Dendritic cell treated with granulocyte-macrophage colony-stimulating factor and Interleukin-4, amounts not matched to agents 40 ng/mL and 50 ng/mL, for 4 days (primary cell): Measurements from ENCODE around the gene B3GNT8.
"Not testable (repeated sequence)": the region's sequence is repeated elsewhere in the genome, so short reads cannot be mapped to it uniquely, and the experiment has no call there.

ENCODE experiments used
- H3K27ac Mint-ChIP-seq: one replicate; pipeline ENCODE4 v1.8.0; 2022; ENCODE audit warnings: mild to moderate bottlenecking, mixed read lengths
- H3K27me3 Mint-ChIP-seq: one replicate; pipeline ENCODE4 v1.8.0; 2022; ENCODE audit warnings: mild to moderate bottlenecking, mixed read lengths
- H3K36me3 Mint-ChIP-seq: one replicate; pipeline ENCODE4 v1.8.0; 2022; ENCODE audit warnings: low read depth, mixed read lengths
- H3K4me1 Mint-ChIP-seq: one replicate; pipeline ENCODE4 v1.8.0; 2022; ENCODE audit warnings: low read depth, mixed read lengths
- H3K4me3 Mint-ChIP-seq: one replicate; pipeline ENCODE4 v1.8.0; 2022; ENCODE audit warnings: mild to moderate bottlenecking, moderate library complexity, mixed read lengths
- H3K9me3 Mint-ChIP-seq: one replicate; pipeline ENCODE4 v1.8.0; 2022; ENCODE audit warnings: mixed read lengths
- intact Hi-C: fragments of 100-400 bp; cut with micrococcal nuclease; formaldehyde crosslinking; loops from one replicate; pipeline ENCODE4 v1.15.0; 2022

The B3GNT8 gene

DNA sequence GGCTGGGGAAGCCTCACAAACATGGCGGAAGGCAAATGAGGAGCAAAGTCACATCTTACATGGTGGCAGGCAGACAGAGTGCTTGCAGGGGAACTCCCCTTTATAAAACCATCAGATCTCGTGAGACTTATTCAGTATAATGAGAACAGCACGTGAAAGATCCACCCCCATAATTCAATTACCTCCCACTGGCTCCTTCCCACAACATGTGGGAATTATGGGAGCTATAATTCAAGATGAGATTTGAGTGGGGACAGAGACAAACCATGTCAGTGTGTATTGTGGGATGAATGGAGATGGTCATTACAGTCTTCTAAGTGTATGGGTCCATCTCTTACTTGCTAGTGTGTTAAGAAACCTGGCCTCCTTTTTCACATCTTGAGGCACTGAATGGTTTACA, 25.2 kb downstream of the B3GNT8 start:
- Mint-ChIP-seq H3K27me3 (no peaks in the 10 kb centered on the region), H3K9me3 (no peaks in the 10 kb centered on the region), H3K27ac (no peak overlapping the region), H3K36me3 (peaks cover 52% of the 10 kb centered on the region), H3K4me1 (peaks cover 54% of the 10 kb centered on the region), H3K4me3 (no peak overlapping the region)
- intact Hi-C loops: no loop called here

DNA sequence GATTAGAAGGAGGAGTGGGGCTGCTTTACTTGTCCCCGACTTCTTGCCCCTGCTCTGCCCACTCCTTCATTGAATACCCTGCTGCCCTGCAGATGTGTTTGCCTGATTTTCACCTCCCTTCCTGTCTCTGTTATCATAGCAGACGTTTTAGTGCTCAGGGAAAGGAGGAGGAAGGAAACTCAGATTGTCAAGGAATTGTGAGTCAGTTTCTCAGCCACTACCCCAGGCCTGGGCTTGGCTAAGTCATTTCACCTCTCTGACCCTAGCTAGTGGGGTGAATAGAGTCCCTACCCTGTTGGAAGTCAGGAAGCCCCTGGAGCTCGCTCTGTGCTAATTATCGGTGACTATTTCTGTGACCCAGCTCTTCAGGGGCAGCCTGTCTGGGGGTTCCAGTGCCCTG, 25.7 kb downstream of the B3GNT8 start:
- Mint-ChIP-seq H3K36me3 (peaks cover 52% of the 10 kb centered on the region), H3K4me3 (no peak overlapping the region)

DNA sequence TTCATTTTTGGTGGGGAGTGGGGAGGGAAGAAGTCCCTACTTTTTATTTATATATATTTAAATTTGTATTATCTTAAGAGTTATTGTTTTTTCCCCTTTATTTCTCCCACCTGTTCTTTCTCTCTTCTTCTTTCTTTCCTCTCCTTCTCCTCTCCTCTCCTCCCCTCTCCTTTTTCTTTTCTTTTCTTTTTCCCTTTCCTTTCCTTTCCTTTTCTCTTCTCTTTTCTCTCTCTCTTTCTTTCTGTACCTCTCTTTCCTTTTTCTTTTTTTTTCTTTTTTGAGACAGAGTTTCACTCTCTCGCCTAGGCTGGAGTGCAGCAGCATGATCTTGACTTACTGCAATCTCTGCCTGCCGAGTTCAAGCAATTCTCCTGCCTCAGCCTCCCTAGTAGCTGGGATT, 27.6 kb downstream of the B3GNT8 start:
- Mint-ChIP-seq H3K9me3 (no peaks in the 10 kb centered on the region), H3K36me3 (peaks cover 52% of the 10 kb centered on the region), H3K27me3 (no peaks in the 10 kb centered on the region), H3K4me3 (no peak overlapping the region), H3K4me1 (peaks cover 55% of the 10 kb centered on the region), H3K27ac (peak overlapping the region; percentile 68)
- intact Hi-C loops: loop anchor here (5.0 kb wide), 1 partner anchor 33 kb away; no protein-coding TSS in a partner anchor

More for the DNA sequence above, 25.7 kb downstream of the B3GNT8 start:
- Mint-ChIP-seq H3K27ac (peak overlapping the region; percentile 27), H3K4me1 (peaks cover 52% of the 10 kb centered on the region), H3K27me3 (no peaks in the 10 kb centered on the region), H3K9me3 (no peaks in the 10 kb centered on the region)
- intact Hi-C loops: no loop called here

GRCh38 chr19:41399091-41399490, 28.1 kb downstream of the B3GNT8 start:
- intact Hi-C loops: loop anchor here (5.0 kb wide), 1 partner anchor 33 kb away; no protein-coding TSS in a partner anchor
- Mint-ChIP-seq H3K4me1 (peaks cover 55% of the 10 kb centered on the region), H3K9me3 (no peaks in the 10 kb centered on the region), H3K27ac (no peak overlapping the region), H3K36me3 (peaks cover 52% of the 10 kb centered on the region), H3K4me3 (peak overlapping the region; percentile 97), H3K27me3 (no peaks in the 10 kb centered on the region)

DNA sequence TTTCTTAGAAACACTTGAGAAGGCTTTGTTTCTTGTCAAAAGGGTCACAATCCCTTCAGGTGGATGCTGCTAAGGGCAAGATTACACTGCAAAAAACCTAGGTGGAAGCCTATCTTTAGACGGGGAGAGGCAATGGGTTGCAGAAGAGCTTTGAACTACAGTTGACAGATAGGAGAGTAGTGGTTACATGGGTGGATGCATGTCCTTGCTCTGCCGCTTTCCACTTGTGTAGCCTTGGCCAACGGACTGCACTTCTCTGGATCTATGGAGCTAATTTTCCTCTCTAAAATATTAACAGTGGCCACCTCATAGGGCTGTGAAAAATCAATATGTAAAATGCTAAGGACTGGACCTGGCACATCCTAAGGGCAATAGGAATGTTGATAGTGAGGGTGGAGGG, 28.6 kb downstream of the B3GNT8 start:
- H3K36me3 Mint-ChIP-seq: peaks cover 47% of the 10 kb centered on the region
- H3K4me1 Mint-ChIP-seq: peaks cover 59% of the 10 kb centered on the region
- no peaks in the 10 kb centered on the region for H3K27me3 Mint-ChIP-seq
- H3K27ac Mint-ChIP-seq: peak overlapping the region; percentile 93
- intact Hi-C loops: loop anchor here (5.0 kb wide), 1 partner anchor 34 kb away; no protein-coding TSS in a partner anchor
- H3K4me3 Mint-ChIP-seq: peak overlapping the region; percentile 97
- H3K9me3 Mint-ChIP-seq: no peaks in the 10 kb centered on the region

- Mint-ChIP-seq H3K36me3 (peaks cover 42% of the 10 kb centered on the region), H3K4me3 (peak overlapping the region; percentile 97), H3K4me1 (peaks cover 59% of the 10 kb centered on the region), H3K27me3 (no peaks in the 10 kb centered on the region), H3K9me3 (no peaks in the 10 kb centered on the region), H3K27ac (peak overlapping the region; percentile 93)
- intact Hi-C loops: loop anchor here (5.0 kb wide), 1 partner anchor 34 kb away; no protein-coding TSS in a partner anchor
Measured at GRCh38 chr19:41398050-41398418, 29.1 kb downstream of the B3GNT8 start.

DNA sequence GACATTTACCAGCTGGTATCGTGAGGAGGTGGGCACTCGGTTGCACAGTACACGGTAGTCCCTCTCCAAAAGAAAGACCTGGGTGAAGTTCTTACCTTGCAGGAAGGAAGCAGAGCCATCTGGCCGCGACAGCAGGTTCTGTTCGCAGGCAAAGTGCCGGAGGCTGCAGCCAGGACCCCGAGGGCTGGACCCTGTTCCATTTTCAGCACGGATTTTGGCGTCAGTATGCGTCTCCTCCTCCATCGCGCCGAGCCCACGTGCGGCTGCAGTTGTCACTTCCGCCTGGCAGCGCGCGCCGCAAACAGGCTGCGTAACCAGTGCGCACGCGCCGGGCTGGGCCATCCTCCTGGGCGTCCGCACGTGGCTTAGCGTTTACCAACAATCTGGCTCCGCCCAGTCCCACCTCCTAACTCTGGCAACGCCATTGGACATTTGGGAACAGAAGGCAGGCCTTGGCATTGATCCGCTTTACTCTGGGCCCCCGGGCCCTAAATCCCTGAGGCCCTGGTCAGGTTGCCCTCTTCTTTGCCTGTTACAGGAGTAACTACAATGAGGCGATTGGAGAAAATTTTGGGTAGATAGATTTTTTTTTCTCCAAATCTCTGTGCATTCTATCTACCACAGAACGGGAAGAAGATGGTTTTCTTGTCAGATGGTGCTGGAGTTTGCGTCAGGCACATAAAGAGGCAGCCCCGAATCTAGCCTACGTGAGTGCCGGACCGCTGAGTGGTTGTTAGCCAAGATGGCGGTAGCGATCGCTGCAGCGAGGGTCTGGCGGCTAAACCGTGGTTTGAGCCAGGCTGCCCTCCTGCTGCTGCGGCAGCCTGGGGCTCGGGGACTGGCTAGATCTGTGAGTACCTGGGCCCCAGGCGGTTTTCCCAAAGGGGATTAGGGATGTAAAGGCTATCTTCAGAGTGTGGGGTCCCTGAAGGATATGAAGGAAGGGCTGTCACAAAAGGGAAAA, 29.8 kb downstream of the B3GNT8 start, which contains the start of the genes BCKDHA and EXOSC5:
Gene BCKDHA (plus strand): TSS at position 733 of the 964 bp plus-strand sequence. CDS start 10 bp downstream, at position 743.
Gene EXOSC5 (minus strand): TSS at position 274 of the 964 bp plus-strand sequence. CDS start 31 bp downstream, at position 243.
- Mint-ChIP-seq H3K4me1 (peaks cover 55% of the 10 kb centered on the region), H3K9me3 (no peaks in the 10 kb centered on the region), H3K36me3 (peaks cover 41% of the 10 kb centered on the region), H3K27ac (peak within 1 kb of the TSS; percentile 93), H3K27me3 (no peaks in the 10 kb centered on the region), H3K4me3 (peak within 1 kb of the TSS; percentile 97)
- intact Hi-C loops: loop anchor here (1.0 to 5.0 kb wide), 3 partner anchors 33 to 46 kb away; partner anchors contain the start of gene B9D2

DNA sequence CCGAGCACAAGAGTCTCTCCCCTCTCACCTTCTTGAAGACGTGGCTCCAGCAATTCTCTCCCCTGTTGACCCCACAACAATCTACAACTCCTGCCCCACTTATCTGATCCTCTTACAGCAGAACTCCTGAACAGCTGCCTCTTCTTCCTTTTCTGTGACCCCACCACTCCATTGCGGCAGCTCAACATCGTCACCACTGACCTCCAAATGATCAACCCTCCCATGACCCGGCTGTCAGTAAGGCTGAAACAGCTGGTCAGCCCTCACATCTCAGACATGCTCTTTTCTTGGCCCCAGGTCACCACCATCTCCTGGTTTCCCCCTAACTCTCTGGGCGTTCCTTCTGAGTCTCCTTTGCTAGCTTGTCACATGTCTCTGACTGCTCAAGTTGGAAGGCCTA, 31.8 kb downstream of the B3GNT8 start:
- Mint-ChIP-seq H3K36me3 (peaks cover 45% of the 10 kb centered on the region), H3K4me3 (no peak overlapping the region), H3K27me3 (no peaks in the 10 kb centered on the region), H3K4me1 (peaks cover 41% of the 10 kb centered on the region), H3K27ac (peak overlapping the region; percentile 93), H3K9me3 (no peaks in the 10 kb centered on the region)
- intact Hi-C loops: loop anchor here (5.0 kb wide), 1 partner anchor 37 kb away; no protein-coding TSS in a partner anchor

- H3K27me3 Mint-ChIP-seq: no peaks in the 10 kb centered on the region
- H3K36me3 Mint-ChIP-seq: peaks cover 52% of the 10 kb centered on the region
- H3K27ac Mint-ChIP-seq: no peak overlapping the region
- no peak overlapping the region for H3K4me3 Mint-ChIP-seq
- no peaks in the 10 kb centered on the region for H3K9me3 Mint-ChIP-seq
- peaks cover 23% of the 10 kb centered on the region for H3K4me1 Mint-ChIP-seq
- intact Hi-C loops: no loop called here
Measured at GRCh38 chr19:41392775-41393174, 34.4 kb downstream of the B3GNT8 start.

DNA sequence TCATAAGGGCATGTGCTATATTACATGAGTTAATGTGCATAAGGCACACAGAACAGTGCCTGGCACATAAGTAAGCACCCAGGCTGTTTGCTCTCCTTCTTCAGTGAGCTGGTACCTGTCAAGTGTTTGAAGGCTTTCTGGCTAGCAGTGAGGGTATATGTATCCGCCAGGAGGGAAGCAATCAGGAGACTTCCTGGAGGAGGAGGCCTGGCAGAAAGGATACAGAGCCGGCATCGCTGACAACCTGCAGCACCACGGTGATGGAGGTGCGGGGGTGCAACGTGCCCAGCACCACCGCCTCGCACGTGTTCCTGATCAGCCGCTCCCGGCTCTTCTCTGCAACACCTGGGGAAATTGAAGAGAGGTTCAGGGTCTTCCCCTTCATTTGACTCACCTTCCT, 35.6 kb downstream of the B3GNT8 start:
- peaks cover 22% of the 10 kb centered on the region for H3K4me1 Mint-ChIP-seq
- intact Hi-C loops: no loop called here
- H3K9me3 Mint-ChIP-seq: no peaks in the 10 kb centered on the region
- peaks cover 60% of the 10 kb centered on the region for H3K36me3 Mint-ChIP-seq
- no peak overlapping the region for H3K4me3 Mint-ChIP-seq
- H3K27ac Mint-ChIP-seq: no peak overlapping the region
- H3K27me3 Mint-ChIP-seq: no peaks in the 10 kb centered on the region

DNA sequence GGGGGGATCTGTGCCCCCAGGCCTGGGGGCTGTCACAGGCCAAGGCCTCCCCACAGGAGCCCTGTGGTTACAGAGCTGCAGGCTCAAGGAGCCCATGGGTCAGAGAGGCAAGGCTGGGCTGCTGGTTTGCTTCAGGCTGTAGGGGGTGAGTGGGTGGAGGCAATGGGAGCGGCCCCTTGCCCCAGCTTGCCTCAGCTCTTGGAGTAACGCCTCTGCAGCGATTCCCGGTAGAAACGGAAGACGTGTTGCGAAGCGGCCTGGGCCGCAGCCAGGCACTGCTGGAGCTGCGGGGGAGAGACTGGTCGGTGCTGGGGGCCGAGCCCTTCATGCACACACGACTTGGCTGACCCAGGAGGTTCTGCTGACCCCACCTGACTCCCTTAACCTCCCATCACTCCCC, 40.7 kb downstream of the B3GNT8 start:
- Mint-ChIP-seq H3K36me3 (peaks cover 95% of the 10 kb centered on the region), H3K9me3 (no peaks in the 10 kb centered on the region), H3K27me3 (no peaks in the 10 kb centered on the region), H3K27ac (no peak overlapping the region), H3K4me1 (peaks cover 5% of the 10 kb centered on the region), H3K4me3 (no peak overlapping the region)
- intact Hi-C loops: no loop called here

GRCh38 chr19:41384351-41384750, 42.8 kb downstream of the B3GNT8 start:
- peaks cover 17% of the 10 kb centered on the region for H3K4me1 Mint-ChIP-seq
- no peaks in the 10 kb centered on the region for H3K9me3 Mint-ChIP-seq
- H3K36me3 Mint-ChIP-seq: peaks cover 74% of the 10 kb centered on the region
- H3K27ac Mint-ChIP-seq: no peak overlapping the region
- intact Hi-C loops: no loop called here
- H3K4me3 Mint-ChIP-seq: no peak overlapping the region
- no peaks in the 10 kb centered on the region for H3K27me3 Mint-ChIP-seq

- H3K4me1 Mint-ChIP-seq: peaks cover 43% of the 10 kb centered on the region
- intact Hi-C loops, H3K9me3 Mint-ChIP-seq, H3K4me3 Mint-ChIP-seq, H3K27ac Mint-ChIP-seq, H3K27me3 Mint-ChIP-seq: not testable (repeated sequence)
- peaks cover 61% of the 10 kb centered on the region for H3K36me3 Mint-ChIP-seq
Measured at GRCh38 chr19:41381536-41381935, 45.6 kb downstream of the B3GNT8 start.
